HG02798 (cell line): ENCODE measurements around the gene ARHGAP35.
"Not testable (repeated sequence)": the region's sequence is repeated elsewhere in the genome, so short reads cannot be mapped to it uniquely, and the experiment has no call there.

Experiments
- ATAC-seq: cut with Tn5 transposase; IDR thresholded peaks from one replicate; pipeline ENCODE4 v1.9.1; 2021; ENCODE audit warnings: mild to moderate bottlenecking; ENCODE audit not compliant: unreplicated experiment, poor library complexity

ARHGAP35 gene

GRCh38 chr19:46860846-46861690 lies at the start of gene ARHGAP35:
ARHGAP35 (plus strand) TSS chr19:46860997; CDS start chr19:46918676, 57,679 bp downstream.
- ATAC-seq = peak; percentile 8

DNA sequence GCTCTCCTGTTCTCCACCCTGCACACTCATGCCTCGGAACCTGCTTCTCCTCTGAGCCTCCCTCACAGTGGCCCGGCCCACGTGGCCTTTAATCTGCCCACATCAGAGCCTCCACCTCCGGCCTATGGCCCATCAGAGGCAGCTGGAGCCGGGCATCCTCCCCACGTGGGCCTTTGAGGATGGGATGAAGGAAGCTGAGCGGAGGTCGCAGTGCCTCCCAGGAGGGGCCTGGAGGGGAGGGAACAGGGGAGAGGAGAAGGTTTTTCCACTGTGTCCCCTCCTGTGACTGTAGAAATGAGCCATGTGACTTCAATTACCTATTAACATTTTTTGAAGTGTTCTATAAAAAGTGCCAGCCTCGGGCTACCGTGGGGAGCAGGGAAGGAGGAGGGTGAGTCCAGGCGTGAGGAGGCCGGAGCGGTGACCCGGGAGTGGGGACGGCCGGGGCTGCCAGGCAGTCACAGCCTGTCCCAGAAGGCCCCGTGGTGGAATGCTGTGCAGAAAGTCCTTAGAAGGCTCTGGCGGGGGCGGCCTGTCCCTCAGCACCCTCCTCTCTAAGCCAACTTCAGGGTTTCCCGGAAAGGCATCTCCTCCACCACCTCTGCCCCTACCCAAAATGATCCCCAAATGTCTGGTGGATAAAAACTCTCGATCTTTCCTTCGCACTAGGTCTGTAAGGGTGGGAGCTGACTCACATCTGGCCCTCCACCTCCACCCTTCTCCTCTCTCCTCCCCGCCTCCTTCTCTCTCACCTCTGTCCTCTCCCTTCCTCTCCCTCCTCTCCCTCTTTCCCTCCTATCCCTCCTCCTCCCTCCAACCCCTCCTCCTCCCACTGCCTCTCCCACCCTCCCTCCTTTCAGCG lies 47.6 kb upstream of the ARHGAP35 start:
- ATAC-seq = no peak

GRCh38 chr19:46813839-46814358 lies 46.9 kb upstream of the ARHGAP35 start:
- ATAC-seq = no peak

GRCh38 chr19:46815833-46816627 lies 44.8 kb upstream of the ARHGAP35 start:
- no peak for ATAC-seq

DNA sequence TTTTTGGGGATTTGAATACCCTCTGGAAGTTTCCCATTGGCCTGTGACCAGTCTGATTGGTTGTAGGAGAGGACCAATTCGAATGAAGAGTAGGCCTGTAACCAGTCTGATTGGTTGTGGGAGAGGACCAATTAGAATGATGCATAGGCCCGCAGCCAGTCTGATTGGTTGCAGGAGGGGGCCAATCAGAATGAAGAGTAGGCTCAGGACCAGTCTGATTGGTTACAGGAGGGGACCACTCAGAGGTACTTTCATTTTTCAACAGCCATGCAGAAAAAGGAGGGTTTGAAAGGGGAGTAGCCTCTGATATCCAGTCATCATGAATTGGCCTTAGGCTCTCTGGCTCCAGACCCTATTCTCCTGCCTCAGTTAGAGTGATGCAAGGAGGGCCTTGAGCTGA lies 42.0 kb upstream of the ARHGAP35 start:
- no peak for ATAC-seq

- ATAC-seq = peak; percentile 39
Observed at GRCh38 chr19:46821512-46822409, 39.0 kb upstream of the ARHGAP35 start.

DNA sequence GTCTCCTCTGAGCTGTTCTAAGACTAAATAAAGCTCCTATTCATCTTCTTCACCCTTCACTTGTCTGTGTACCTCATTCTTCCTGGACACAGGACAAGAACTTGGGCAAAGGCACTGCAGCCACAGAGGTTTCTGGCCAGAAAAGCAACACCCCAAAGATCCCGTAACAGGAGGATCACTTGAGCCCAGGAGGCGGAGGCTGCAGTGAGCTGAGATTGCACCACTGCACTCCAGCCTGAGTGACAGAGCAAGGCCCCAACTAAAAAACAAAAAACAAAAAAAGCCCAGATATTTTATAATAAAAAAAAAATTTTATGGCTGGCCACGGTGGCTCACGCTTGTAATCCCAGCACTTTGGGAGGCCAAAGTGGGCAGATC lies 38.4 kb upstream of the ARHGAP35 start:
- ATAC-seq = not testable (repeated sequence)

DNA sequence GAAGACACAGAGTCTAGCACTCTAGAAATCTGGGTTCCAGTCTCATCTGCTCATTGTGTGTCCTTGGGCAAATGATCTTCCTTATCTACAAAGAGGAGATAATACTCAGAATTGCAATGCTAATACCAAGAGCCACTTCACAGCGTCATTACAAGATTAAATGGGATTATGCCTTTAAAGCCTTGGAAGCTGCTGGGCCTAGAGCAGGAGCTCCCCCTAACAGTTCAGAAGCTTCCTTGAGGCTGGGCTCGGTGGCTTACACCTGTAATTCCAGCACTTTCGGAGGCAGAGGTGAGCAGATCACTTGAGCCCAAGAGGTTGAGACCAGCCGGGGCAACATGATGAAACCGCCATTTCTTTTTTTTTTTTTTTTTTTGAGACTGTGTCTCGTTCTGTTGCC lies 37.7 kb upstream of the ARHGAP35 start:
- ATAC-seq = no peak

DNA sequence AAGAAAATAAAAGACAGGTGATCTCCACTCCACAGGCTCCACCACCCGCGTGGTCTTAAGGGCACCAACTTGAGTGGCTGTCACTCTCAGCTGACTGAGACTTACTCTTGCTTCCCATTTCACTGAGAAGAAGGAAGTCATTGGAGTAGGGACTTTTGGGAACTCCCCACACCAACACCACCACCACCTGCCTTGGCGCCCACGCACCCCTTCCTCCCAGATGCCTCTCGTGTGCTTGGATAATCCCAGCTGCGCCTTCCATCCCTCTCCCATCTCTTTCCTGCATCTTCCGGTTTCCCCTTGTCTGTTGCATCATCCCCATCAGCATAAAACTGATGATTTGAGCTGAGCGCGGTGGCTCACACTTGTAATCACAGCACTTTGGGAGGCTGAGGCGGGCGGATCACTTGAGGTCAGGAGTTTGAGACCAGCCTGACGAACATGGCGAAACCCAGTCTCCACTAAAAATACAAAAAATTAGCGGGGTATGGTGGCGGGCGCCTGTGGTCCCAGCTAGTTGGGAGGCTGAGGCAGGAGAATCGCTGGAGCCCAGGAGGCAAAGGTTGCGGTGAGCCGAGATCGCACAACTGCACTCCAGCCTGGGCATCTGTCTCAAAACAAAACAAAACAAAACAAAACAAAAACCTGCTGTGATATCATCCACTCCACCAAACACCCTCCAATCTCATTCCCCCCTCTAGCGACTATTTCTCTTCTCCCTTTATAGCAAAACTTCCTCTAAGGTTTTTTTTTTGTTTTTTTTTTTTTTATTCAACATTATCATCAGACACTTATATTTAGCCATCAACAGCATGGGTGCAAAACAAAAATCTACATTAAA lies 35.7 kb upstream of the ARHGAP35 start:
- ATAC-seq = no peak

DNA sequence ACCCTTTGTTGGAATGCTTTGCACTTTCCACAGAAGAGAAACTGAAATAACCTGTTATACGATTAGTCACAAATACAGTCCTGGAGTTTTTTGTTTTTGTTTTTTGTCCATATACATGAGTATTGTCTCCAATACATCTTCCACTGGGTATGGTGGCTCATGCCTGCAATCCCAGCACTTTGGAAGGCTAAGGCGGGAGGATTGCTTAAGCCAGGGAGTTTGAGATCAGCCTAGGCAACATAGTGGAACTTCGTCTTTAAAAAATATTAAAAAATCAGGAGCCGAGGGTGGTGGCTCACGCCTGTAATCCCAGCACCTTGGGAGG lies 35.1 kb upstream of the ARHGAP35 start:
- no peak for ATAC-seq

DNA sequence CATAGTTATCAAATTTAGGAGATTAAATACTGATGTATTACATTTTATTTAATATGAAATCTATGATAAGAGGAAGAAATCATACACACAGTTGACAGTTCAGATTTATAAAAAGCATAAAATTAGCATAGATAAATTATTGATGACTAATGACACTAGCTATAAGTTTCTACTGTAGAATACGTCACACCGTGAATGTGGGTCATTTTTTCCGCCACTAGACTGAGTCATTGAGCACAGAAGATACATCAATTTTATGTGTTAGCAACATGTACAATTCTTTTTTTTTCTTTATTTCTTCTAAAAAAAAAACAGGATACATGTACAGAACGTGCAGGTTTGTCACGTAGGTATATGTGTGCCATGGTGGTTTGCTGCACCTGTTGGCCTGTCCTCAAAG lies 32.3 kb upstream of the ARHGAP35 start:
- no peak for ATAC-seq

- ATAC-seq = no peak
Observed at GRCh38 chr19:46830864-46831263, 29.9 kb upstream of the ARHGAP35 start.

- no peak for ATAC-seq
Observed at GRCh38 chr19:46834121-46834520, 26.7 kb upstream of the ARHGAP35 start.

DNA sequence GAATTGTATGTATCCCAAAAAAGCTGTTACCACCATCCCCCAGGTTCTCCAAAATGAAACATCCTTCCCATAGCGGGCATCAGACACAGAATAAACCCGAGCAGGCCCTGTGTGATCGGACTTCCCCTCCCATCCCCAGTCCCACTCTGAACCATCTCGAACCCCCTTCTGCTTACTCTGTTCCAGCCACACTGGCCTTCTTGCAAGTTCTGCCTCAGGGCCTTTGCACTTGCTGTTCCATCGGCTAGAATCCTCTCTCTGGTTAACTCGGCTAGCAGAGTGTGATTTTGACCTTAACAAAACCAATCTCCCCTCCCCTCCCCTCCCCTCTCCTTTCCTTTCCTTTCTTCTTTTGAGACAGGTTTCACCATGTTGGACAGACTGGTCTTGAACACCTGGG lies 25.8 kb upstream of the ARHGAP35 start:
- no peak for ATAC-seq

DNA sequence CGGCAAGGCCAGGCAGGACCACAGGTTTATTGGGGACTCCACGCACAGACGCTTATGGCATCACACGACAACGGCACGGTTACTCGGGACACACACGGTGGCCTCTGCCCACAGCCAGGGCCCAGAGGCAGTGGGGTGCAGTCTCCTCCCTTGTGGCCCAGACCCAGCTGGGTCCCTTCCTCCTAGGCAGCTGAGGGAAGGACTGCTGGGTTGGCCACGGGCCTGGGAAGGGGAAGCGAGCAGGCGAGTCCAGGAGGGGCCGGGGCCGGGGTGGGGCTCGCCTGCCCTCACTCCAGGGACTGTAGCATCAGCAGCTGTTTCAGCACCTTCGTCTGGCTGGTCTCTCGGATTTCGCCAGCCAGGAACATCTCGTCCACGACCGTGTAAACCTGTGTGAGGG lies 22.6 kb upstream of the ARHGAP35 start:
- ATAC-seq = no peak

- ATAC-seq = no peak
Observed at GRCh38 chr19:46839752-46840497, 20.9 kb upstream of the ARHGAP35 start.

- no peak for ATAC-seq
Observed at GRCh38 chr19:46840498-46840942, 20.3 kb upstream of the ARHGAP35 start.
